GM19238 (cell line): ENCODE measurements around the gene RPUSD4.
A peak's percentile ranks its signal among the peaks of the same experiment; 100 is the strongest.
"Not testable (repeated sequence)": the region's sequence is repeated elsewhere in the genome, so short reads cannot be mapped to it uniquely, and the experiment has no call there.

Source experiments
- DNase-seq: peaks from one replicate; pipeline ENCODE4 v3.0.0; 2011; ENCODE audit warnings: low spot score; ENCODE audit not compliant: insufficient read length

Gene RPUSD4

GRCh38 chr11:126211236-126212088, at the start of gene RPUSD4, which contains the start of gene FAM118B:
TSS of gene RPUSD4 (minus strand) at chr11:126211650. CDS start at chr11:126211638, 12 bp downstream.
TSS of gene FAM118B (plus strand) at chr11:126211782. CDS start at chr11:126235002, 23,220 bp downstream.
- DNase-seq: peak; percentile 97

- DNase-seq: no peak
Observed at GRCh38 chr11:126257764-126258163, 46.3 kb upstream of the RPUSD4 start.

- no peak for DNase-seq
Observed at GRCh38 chr11:126257144-126257543, 45.7 kb upstream of the RPUSD4 start.

GRCh38 chr11:126256216-126256615, 44.8 kb upstream of the RPUSD4 start:
- DNase-seq: no peak

- not testable (repeated sequence) for DNase-seq
Observed at GRCh38 chr11:126255507-126255906, 44.1 kb upstream of the RPUSD4 start.

GRCh38 chr11:126254819-126255218, 43.4 kb upstream of the RPUSD4 start:
- DNase-seq: no peak

- DNase-seq: no peak
Observed at GRCh38 chr11:126253265-126253664, 41.8 kb upstream of the RPUSD4 start.

GRCh38 chr11:126246636-126247035, 35.2 kb upstream of the RPUSD4 start:
- DNase-seq: no peak

GRCh38 chr11:126233391-126233790, 21.9 kb upstream of the RPUSD4 start:
- no peak for DNase-seq

GRCh38 chr11:126232683-126233082, 21.2 kb upstream of the RPUSD4 start:
- no peak for DNase-seq

- DNase-seq: no peak
Observed at GRCh38 chr11:126231725-126232459, 20.4 kb upstream of the RPUSD4 start.

- DNase-seq: no peak
Observed at GRCh38 chr11:126229858-126230540, 18.5 kb upstream of the RPUSD4 start.

- no peak for DNase-seq
Observed at GRCh38 chr11:126226334-126227084, 15.1 kb upstream of the RPUSD4 start.

GRCh38 chr11:126225295-126225665, 13.8 kb upstream of the RPUSD4 start:
- no peak for DNase-seq

GRCh38 chr11:126224647-126225294, 13.3 kb upstream of the RPUSD4 start:
- no peak for DNase-seq

- DNase-seq: no peak
Observed at GRCh38 chr11:126219547-126219946, 8.1 kb upstream of the RPUSD4 start.

GRCh38 chr11:126217491-126217890, 6.0 kb upstream of the RPUSD4 start:
- DNase-seq: no peak

GRCh38 chr11:126216526-126217305, 5.3 kb upstream of the RPUSD4 start:
- no peak for DNase-seq

- no peak for DNase-seq
Observed at GRCh38 chr11:126214841-126215240, 3.4 kb upstream of the RPUSD4 start.

GRCh38 chr11:126214441-126214840, 3.0 kb upstream of the RPUSD4 start:
- DNase-seq: no peak
